ENCODE data around the gene TUBA1C.

- TF ChIP-seq CTCF (IDR thresholded peaks at IDR 0.05; ENCODE audit: low read length) = no peak
- no peak for TF ChIP-seq EZH2 (optimal IDR thresholded peaks at IDR 0.05; ENCODE audit: low read depth, low read length)
These were observed 41.1 kb downstream of the TUBA1C start for GRCh38 chr12:49305762-49306510.
